Esophagus squamous epithelium (tissue), 5 donors: ENCODE measurements around the gene LRP10. TPM values are rescaled to one million over a fixed set of nuclear protein-coding genes. Genes with fewer than 3 reads are reported as not detected.
A peak's percentile ranks its signal among the peaks of the same experiment; 100 is the strongest.
"Not testable (repeated sequence)": the region's sequence is repeated elsewhere in the genome, so short reads cannot be mapped to it uniquely, and the experiment has no call there.

Source experiments
- DNase-seq: peaks from one replicate; lab custom pipeline; 2025; lab: John Stamatoyannopoulos, UW
- H3K27ac ChIP-seq, 4 donors: fragments of 200-600 bp; sonication (generic); one replicate each; pipeline ENCODE4 v1.5.1; 2016 to 2019; ENCODE audit warnings: mild to moderate bottlenecking in 1 of 4
- H3K27me3 ChIP-seq, 4 donors: fragments of 200-600 bp; sonication (generic); 1 replicate in 3 of 4; 2 replicates in 1 of 4; pipeline versions ENCODE4 v1.5.1 to v1.6.0; 2017 to 2021; ENCODE audit warnings: antibody characterized with exemption in 1 of 4
- H3K36me3 ChIP-seq, 3 donors: fragments of 200-600 bp; sonication (generic); one replicate each; pipeline ENCODE4 v1.5.1; 2016 to 2019
- H3K4me1 ChIP-seq, 3 donors: fragments of 200-600 bp; sonication (generic); one replicate each; pipeline ENCODE4 v1.5.1; 2017 to 2019
- H3K4me3 ChIP-seq, 4 donors: fragments of 200-600 bp; sonication (generic); 1 replicate in 3 of 4; 2 replicates in 1 of 4; pipeline ENCODE4 v1.5.1; 2016 to 2019; ENCODE audit warnings: mild to moderate bottlenecking in 2 of 4, moderate library complexity in 1 of 4
- H3K9me3 ChIP-seq, 3 donors: fragments of 200-600 bp; sonication (generic); one replicate each; pipeline ENCODE4 v1.5.1; 2016 to 2019
- CTCF ChIP-seq, 6 experiments: fragments of 450-650 bp in 4 of 6; fragments of 200-600 bp in 2 of 6; sonication (generic) in 2 of 6; IDR thresholded peaks; one replicate each; pipeline ENCODE4 v1.5.1; 2016 to 2019; ENCODE audit warnings: antibody characterized with exemption in 6 of 6, mild to moderate bottlenecking in 4 of 6, moderate library complexity in 4 of 6
- POLR2A ChIP-seq, 4 donors: fragments of 450-650 bp; IDR thresholded peaks; one replicate each; pipeline ENCODE4 v1.6.1; 2017; ENCODE audit warnings: antibody characterized with exemption in 4 of 4, mild to moderate bottlenecking in 4 of 4, moderate library complexity in 3 of 4
- WGBS, 2 donors: methylation state at CpG; one replicate each; pipeline ENCODE4 v1.1.5; 2018; 5-methylcytosine and 5-hydroxymethylcytosine counted together
- intact Hi-C: fragments of 100-400 bp; cut with DNase I; formaldehyde crosslinking; loops from one replicate; pipeline ENCODE4 v1.15.0; 2022
- total RNA-seq, 4 donors: library from RNA; depleted of rRNA; stranded (reverse); fragments of >200 nt; gene quantifications; one replicate each; pipeline ENCODE4 v1.1.0, GENCODE V29; 2016
- donor health status: DM: yes; HTN: yes; CAD: no.

LRP10 gene
- total RNA-seq, 4 donors from 2014 or later: 111 to 314 (median 128) TPM

GRCh38 chr14:22852599-22852939 is 19.0 kb upstream of the LRP10 start:
- peak overlapping the region in 1 of 4 donors; percentile 67 for H3K4me3 ChIP-seq
- H3K27ac ChIP-seq: peak overlapping the region; percentile 67 to 89 (median 78)
- H3K36me3 ChIP-seq: no peaks in the 10 kb centered on the region
- H3K4me1 ChIP-seq: peaks cover 42 to 62% (median 49%) of the 10 kb centered on the region in 3 donors
- DNase-seq: no peak
- no peaks in the 10 kb centered on the region for H3K27me3 ChIP-seq
- intact Hi-C loops: loop anchor here (10.0 kb wide), 2 partner anchors 78 to 198 kb away; no protein-coding TSS in a partner anchor
- TF ChIP-seq POLR2A (IDR thresholded peaks at IDR 0.05): no peak
- no peak for TF ChIP-seq CTCF (IDR thresholded peaks at IDR 0.05)
- 64 to 69% methylated on average over 2 of the region's 2 CpGs for WGBS, 2 donors
- H3K9me3 ChIP-seq: no peaks in the 10 kb centered on the region

DNA sequence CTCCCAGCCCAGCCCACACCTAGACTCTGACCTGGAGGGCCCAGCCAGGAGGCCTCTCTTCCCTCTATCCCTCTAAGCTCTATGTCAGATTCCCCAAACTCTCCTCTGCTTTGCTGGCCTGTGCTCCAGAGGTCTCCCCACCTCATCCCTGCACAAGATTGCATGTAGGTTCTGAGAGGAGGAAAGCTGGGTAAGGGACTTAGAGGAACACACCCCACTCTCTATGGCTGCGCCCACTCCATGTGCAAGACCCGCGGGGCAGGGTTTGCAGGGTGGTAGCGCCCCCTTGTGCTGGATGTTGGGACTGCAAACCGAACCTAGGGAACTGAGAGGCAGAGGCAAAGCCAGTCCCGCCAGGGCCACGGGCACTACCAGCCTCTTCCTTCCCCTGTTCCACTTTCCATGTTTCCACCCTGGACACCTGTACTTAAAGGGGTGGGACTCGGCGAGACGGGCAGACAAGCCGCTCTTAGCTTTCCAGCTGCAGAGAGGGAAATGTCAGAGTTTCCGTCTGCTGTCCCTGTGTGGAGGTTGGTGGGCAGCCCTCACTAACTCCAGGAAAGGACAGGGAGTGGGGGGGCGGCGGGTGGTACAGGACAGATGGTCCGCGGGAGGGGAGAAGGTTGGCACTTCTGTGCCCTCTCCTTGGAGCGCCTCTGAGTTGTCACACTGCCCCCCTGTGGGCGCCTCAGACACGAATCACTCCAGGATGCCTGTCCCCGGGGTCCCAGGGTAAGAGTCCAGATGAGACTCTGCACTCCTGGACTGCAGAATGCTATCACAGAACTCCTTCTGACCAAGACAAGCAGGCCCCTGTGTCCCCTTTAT is 18.4 kb upstream of the LRP10 start:
- TF ChIP-seq CTCF (IDR thresholded peaks at IDR 0.05) (peak; percentile 91 to 97 (median 94)), POLR2A (IDR thresholded peaks at IDR 0.05) (no peak)
- Histone ChIP-seq H3K27ac (peak overlapping the region; percentile 67 to 89 (median 78)), H3K4me1 (peaks cover 36 to 56% (median 43%) of the 10 kb centered on the region in 3 donors), H3K36me3 (no peaks in the 10 kb centered on the region), H3K4me3 (peak overlapping the region; percentile 31 to 67 (median 42)), H3K9me3 (no peaks in the 10 kb centered on the region), H3K27me3 (no peaks in the 10 kb centered on the region)
- peak; percentile 53 for DNase-seq
- WGBS, 2 donors: 0 to 2% methylated on average over 7 to 8 of the region's 20 CpGs
- intact Hi-C loops: loop anchor here (10.0 kb wide), 2 partner anchors 78 to 198 kb away; no protein-coding TSS in a partner anchor

DNA sequence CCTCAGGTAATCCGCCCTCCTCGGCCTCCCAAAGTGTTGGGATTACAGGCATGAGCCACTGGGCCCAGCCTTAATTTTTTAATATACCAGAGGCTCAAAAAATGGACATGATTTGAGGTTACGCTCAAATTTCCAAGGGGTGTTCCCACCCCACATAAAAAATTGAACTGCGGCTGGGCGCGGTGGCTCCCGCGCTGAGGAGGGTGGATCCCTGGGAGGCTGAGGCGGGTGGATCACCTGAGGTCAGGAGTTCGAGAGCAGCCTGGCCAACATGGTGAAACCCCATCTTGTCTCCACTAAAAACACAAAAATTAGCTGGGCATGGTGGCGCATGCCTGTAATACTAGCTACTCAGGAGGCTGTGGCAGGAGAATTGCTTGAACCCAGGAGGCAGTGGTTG is 17.2 kb upstream of the LRP10 start:
- intact Hi-C loops: loop anchor here (10.0 kb wide), 2 partner anchors 79 to 199 kb away; no protein-coding TSS in a partner anchor
- not testable (repeated sequence) for H3K27me3 ChIP-seq, H3K27ac ChIP-seq, H3K36me3 ChIP-seq, DNase-seq, H3K4me3 ChIP-seq, H3K9me3 ChIP-seq
- peaks cover 25 to 44% (median 32%) of the 10 kb centered on the region in 3 donors for H3K4me1 ChIP-seq
- 97% methylated on average over 10 of the region's 11 CpGs; no CpG with 5 or more reads in 1 of the 2 donors for WGBS, 2 donors

DNA sequence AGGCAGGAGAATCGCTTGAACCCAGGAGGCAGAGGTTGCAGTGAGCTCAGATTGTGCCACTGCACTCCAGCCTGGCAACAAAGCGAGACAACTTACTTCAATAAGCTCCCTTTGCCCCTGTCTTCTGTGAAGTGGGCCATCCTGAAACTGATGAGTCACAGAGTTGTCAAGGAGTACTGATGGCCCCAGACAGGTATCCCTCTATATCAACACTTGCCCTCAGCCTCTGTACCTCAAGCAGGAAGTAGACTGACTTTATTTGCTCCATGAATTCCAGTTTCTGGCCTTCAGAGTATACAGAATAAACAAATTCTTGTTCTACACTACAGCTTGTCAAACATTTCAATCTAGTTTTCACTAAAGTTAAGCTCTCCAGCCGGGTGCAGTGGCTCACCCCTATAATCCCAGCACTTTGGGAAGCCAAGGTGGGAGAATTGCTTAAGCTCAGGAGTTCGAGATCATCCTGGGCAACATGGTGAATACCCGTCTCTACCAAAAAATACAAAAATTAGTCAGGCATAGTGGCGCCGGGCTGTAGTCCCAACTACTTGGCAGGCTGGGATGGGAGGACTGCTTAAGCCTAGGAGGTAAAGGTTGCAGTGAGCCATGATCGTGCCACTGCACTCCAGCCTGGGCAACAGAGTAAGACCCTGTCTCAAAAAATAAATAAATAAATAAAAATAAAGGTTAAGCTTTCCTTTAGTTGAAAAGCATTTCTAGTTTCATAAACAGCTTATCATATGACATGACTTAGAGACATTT is 16.4 kb upstream of the LRP10 start:
- Histone ChIP-seq H3K9me3 (no peaks in the 10 kb centered on the region), H3K4me3 (no peak overlapping the region), H3K4me1 (peaks cover 16 to 36% (median 24%) of the 10 kb centered on the region in 3 donors), H3K36me3 (no peaks in the 10 kb centered on the region), H3K27me3 (no peaks in the 10 kb centered on the region), H3K27ac (no peak overlapping the region)
- intact Hi-C loops: loop anchor here (10.0 kb wide), 2 partner anchors 80 to 200 kb away; no protein-coding TSS in a partner anchor
- 88 to 93% methylated on average over 7 to 8 of the region's 8 CpGs for WGBS, 2 donors
- no peak for TF ChIP-seq CTCF (IDR thresholded peaks at IDR 0.05)
- TF ChIP-seq POLR2A (IDR thresholded peaks at IDR 0.05): no peak
- DNase-seq: no peak

- no peak for TF ChIP-seq CTCF (IDR thresholded peaks at IDR 0.05)
- no peak for TF ChIP-seq POLR2A (IDR thresholded peaks at IDR 0.05)
- intact Hi-C loops: loop anchor here (10.0 kb wide), 2 partner anchors 82 to 202 kb away; no protein-coding TSS in a partner anchor
- no peak for DNase-seq
Observed at GRCh38 chr14:22856428-22856827, 15.1 kb upstream of the LRP10 start.

GRCh38 chr14:22860377-22860776 is 11.2 kb upstream of the LRP10 start:
- H3K4me3 ChIP-seq, H3K27me3 ChIP-seq, H3K4me1 ChIP-seq, H3K27ac ChIP-seq, H3K9me3 ChIP-seq, intact Hi-C loops, H3K36me3 ChIP-seq, DNase-seq: not testable (repeated sequence)
- 43 to 50% methylated on average over 1 of the region's 3 CpGs for WGBS, 2 donors

More at GRCh38 chr14:22856428-22856827, 15.1 kb upstream of the LRP10 start:
- no peaks in the 10 kb centered on the region for H3K9me3 ChIP-seq
- H3K27ac ChIP-seq: no peak overlapping the region
- WGBS, 2 donors: 91 to 98% methylated on average over 5 of the region's 5 CpGs
- H3K27me3 ChIP-seq: no peaks in the 10 kb centered on the region
- no peak overlapping the region for H3K4me3 ChIP-seq
- peaks cover 7 to 23% (median 12%) of the 10 kb centered on the region in 3 donors for H3K4me1 ChIP-seq
- H3K36me3 ChIP-seq: no peaks in the 10 kb centered on the region
